ENCODE measurements around the gene MYH9.
A peak's percentile ranks its signal among the peaks of the same experiment; 100 is the strongest.

The MYH9 gene

GRCh38 chr22:36386351-36386899, 1.3 kb downstream of the MYH9 start:
- peak; percentile 48 for DNase-seq (ENCODE audit: low read depth)

DNA sequence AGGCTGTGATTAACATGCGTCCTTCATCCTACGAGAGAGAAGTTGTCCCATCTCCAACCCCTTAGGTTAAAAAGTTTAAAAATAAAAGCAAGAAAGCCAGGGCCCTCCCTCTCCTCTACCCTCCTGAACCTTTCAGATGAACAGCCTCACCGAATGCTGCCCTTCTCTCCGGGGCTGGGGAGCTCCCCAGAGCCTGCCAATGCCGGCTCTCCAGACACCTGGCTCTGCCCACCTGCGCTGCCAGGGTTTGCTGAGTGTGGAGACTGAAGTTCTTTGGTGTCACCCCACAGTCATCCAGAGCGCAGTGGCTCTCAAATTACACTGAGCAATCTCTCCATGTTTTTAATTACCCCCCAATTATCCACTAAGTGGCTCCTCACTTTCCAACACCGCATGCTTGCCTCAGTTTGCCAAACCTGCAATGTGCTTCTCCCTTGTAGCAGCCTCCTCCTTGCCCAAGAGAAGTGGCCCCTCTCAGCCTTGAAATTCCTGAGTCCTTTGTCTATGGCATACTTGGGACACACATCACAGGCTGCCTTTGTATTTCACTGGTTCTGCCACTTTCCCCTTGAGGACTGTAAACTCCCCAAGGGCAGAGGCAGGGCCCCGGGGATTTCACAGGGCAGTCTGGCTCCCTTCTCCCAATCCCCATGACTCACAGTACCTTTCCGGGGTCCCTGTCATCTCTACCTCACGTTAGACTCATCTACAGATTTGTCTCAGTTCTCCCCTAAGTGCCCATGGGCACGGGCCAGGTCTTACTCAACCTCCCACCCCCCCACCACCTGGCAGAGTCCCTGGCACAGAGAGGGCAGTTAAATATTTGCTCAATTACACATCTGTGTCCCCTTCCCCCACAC, 2.0 kb downstream of the MYH9 start:
- peak; percentile 37 for DNase-seq (ENCODE audit: low read depth)

DNA sequence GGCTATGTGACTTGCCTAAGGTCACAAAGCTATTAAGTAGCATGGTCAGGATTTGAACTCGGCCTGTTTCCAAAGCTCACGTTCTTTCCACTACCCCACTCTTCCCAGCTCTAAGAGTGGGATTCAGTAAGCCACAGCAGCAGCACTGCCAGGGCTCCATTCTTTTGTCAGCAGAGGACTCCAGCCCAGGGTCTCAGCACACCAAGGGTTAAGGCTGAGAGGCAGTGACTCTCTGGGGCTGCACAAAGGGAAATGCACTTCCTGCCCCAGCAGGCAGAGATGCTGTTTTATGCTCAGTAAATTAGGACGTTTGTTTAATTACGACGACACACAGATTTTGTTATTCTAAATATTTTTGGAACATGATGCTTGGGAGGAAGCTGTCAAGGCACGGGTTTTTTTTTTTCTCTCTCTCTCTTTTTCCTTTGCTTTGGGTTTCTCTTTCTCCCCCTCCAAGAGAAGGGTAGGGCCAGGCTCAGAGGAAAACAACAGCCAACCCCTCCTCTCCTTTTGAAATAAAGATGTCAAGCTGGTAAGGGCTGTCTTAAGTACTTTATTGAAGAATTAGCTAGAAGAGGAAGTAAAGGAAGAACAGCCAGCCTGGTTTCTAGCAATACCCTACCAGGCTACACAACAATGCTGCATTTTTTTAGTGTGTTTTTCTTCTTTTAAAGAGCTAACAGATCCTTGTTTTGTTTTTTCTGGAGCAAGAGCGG, 2.8 kb downstream of the MYH9 start:
- DNase-seq (ENCODE audit: low read depth) = no peak

DNA sequence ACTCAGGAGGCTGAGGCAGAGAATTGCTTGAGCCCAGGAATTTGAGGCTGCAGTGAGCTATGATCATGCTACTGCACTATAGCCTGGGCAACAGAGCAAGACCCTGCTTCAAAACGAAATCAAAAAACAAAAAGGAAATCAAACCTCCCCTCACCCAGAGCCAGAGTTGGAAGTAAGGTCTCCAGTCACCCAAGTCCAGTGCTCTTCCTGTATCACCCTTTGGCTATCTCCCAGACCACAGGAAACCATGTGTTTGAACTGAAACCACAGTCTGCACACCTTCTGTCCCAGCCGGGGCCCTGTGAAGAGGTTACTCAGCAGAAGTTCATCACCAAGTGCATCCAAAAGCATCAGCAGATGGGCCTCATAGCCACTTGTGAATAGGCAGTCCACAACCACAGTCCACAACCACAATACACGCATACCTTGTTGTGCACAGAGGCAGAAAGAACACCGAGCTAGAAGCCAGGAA, 4.6 kb downstream of the MYH9 start:
- peak; percentile 86 for DNase-seq (ENCODE audit: low read depth)

- no peak for DNase-seq (ENCODE audit: low read depth)
Observed at GRCh38 chr22:36381513-36382128, 6.1 kb downstream of the MYH9 start.

GRCh38 chr22:36379593-36380361, 8.0 kb downstream of the MYH9 start:
- DNase-seq (ENCODE audit: low read depth) = no peak

DNA sequence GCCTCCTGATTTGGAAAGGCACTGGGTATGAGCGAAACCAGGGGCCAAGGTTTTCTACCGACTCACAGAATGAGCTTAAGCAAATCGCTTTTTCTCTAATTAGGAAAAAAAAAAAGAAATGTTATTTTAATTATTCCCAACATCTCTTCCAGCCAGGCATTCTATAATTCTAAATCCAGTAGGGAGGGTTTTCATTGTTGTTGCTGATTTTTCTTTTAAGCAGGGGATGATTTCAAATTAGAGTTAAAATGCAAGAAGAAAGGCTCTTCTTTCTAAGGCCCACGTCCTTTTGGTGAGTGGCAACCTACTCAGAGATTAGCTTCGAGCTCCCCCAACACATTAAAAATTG, 8.9 kb downstream of the MYH9 start:
- no peak for DNase-seq (ENCODE audit: low read depth)

GRCh38 chr22:36378080-36378868, 9.5 kb downstream of the MYH9 start:
- no peak for DNase-seq (ENCODE audit: low read depth)

- DNase-seq (ENCODE audit: low read depth) = no peak
Observed at GRCh38 chr22:36377022-36377631, 10.6 kb downstream of the MYH9 start.

DNA sequence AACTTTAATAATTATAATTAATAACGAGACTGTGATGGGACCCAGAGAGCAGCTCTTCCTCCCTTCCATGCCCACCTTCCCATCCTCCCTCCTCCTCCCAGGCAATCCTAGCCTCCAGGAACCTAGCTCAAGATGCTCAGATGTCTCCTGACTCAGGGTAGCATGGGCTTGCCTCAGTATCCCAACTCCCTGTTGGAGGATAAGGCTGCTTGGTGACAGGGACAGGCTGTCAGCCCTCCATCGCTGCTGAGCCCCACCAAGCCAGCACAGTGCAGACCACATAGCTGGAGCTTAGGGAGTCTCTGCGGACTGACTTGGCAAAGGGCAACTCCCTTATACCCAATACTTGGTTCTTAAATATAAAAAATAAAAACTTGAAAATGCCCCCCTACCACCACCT, 11.5 kb downstream of the MYH9 start:
- DNase-seq (ENCODE audit: low read depth) = no peak

DNA sequence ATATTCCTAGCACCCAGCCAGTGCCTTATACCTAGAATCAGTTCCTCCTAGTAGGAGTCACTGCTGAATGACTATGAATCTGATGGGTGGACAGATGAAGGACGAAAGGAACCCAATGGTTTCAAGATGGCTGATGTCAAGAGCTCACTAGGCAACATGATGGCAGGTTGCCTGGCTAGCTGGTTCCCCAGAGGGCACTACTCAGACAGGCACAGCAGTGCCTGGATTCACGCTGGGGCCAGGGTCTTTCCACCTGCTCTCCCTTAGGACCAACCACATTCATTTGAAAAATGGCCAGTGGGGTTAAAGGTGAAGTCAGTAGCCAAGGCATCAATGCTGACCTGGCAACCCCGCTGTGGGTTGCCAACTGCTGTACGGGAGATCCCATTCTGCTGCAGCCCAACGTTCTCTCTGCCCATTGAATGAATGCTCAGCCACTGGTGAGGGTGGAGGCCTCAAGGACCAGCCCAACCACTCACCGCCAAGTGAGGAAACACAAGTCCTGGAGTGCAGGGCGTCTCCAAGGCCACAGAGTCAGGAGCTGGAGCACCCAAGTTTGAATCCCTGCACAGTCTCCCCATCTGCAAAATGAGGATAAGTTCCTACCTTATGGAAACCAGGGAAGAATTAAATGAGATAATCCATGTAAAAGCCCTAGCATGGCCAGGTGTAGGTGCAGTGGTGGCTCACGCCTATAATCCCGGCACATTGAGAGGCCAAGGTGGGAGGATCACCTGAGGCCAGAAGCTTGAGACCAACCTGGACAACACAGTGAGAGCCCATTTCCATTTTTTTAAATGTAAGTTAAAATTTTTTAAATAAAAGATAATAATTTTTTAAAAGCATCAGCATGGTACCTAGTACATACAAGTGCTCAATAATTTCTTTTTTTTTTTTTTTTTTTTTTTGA, 12.4 kb downstream of the MYH9 start:
- no peak for DNase-seq (ENCODE audit: low read depth)

GRCh38 chr22:36374603-36375024, 13.2 kb downstream of the MYH9 start:
- DNase-seq (ENCODE audit: low read depth) = peak; percentile 92

- DNase-seq (ENCODE audit: low read depth) = no peak
Observed at GRCh38 chr22:36373258-36373579, 14.5 kb downstream of the MYH9 start.

- no peak for DNase-seq (ENCODE audit: low read depth)
Observed at GRCh38 chr22:36371920-36372319, 15.8 kb downstream of the MYH9 start.

GRCh38 chr22:36369922-36370791, 17.6 kb downstream of the MYH9 start:
- DNase-seq (ENCODE audit: low read depth) = peak; percentile 67

DNA sequence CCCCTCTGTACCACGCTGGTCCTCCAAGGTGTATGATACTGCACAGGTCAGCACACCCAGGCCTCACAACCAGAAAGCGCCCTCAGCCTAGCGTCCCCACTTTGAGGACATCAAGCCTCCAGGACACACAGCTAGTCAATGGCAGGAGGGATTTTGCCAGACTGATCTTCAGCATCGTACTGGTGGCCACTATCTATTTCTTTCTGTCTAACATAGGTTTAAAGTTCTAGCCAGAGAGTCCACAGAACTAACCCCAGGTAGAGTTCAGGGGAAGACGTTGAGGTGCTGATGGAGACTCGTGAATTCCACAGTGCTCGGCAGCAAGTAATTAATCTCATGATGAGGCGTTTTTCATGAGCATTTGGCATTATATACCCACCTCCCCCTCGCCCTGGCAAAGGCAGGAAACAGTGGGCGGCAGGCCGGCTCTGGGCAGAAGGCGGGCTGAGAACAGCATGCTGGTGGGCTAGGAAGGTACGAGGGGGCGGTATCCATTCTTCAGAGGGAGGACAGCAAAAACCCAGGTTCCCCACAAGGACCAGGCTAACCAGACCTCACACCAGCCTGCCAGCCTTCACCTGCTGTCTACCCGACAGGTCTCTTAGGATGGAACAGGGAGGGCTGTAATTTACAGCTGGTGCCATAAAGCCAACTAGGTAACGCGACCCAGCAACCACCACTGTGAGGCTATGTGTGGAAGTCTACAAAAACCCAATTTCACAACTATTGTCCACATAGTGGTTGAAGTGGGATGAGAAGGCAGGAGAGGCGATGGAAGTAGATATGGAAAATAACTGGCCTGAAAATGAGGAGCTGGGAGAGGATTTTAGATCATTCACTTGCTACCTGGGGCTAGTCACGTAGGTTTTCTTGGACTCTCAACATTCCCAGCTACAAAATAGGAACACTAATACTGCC, 18.5 kb downstream of the MYH9 start:
- peak; percentile 65 for DNase-seq (ENCODE audit: low read depth)

GRCh38 chr22:36368359-36368983, 19.3 kb downstream of the MYH9 start:
- peak; percentile 91 for DNase-seq (ENCODE audit: low read depth)

Measured in amniotic epithelial cell (primary cell).